PC-3 (cell line): ENCODE measurements around the gene YAF2. TPM values are rescaled to one million over a fixed set of nuclear protein-coding genes. Genes with fewer than 3 reads are reported as not detected.

Experiments
- ATAC-seq: fragments of 200-7000 bp; cut with Tn5 transposase; 2 replicates; pipeline ENCODE4 v1.9.1; 2020; ENCODE audit warnings: mild to moderate bottlenecking, moderate library complexity
- BruUV-seq: library from RNA; stranded (reverse); fragments of 400-500 nt; replicated peaks from 2 replicates; lab custom pipeline; 2021; lab: Mats Ljungman, UMichigan
- CTCF ChIA-PET: fragments of 300-600 bp; sonication (Branson Sonifier 250); formaldehyde crosslinking; loops from one replicate; lab custom pipeline; 2022; ENCODE audit warnings: antibody characterized with exemption; lab: Charles Lee
- POLR2A ChIA-PET: fragments of 300-600 bp; sonication (Branson Sonifier 250); formaldehyde crosslinking; loops from one replicate; lab custom pipeline; 2022; ENCODE audit warnings: antibody characterized with exemption; ENCODE audit not compliant: unreplicated experiment; lab: Charles Lee
- DNase-seq: peaks from one replicate; pipeline ENCODE4 v3.0.0-alpha.2; 2015
- H2AFZ ChIP-seq: fragments of 300-600 bp; sonication (generic); 2 replicates; pipeline ENCODE4 v1.6.0; 2016; ENCODE audit warnings: antibody characterized with exemption, low read length
- H3F3A ChIP-seq: fragments of 300-600 bp; sonication (generic); one replicate; pipeline ENCODE4 v1.6.0; 2017; ENCODE audit warnings: antibody characterized with exemption, low read length, control low read depth, mild to moderate bottlenecking; ENCODE audit not compliant: unreplicated experiment
- H3K27ac ChIP-seq: fragments of 300-600 bp; sonication (generic); 2 replicates; pipeline ENCODE4 v1.5.1; 2016; ENCODE audit warnings: mild to moderate bottlenecking, low read length
- H3K27me3 ChIP-seq: fragments of 300-600 bp; sonication (generic); 2 replicates; pipeline ENCODE4 v1.6.1; 2016; ENCODE audit warnings: low read length, mixed read lengths
- H3K36me3 ChIP-seq: fragments of 300-600 bp; sonication (generic); 2 replicates; pipeline ENCODE4 v1.6.1; 2016; ENCODE audit warnings: low read depth, mixed run types, low read length, mixed read lengths
- H3K4me1 ChIP-seq: fragments of 300-600 bp; sonication (generic); 2 replicates; pipeline ENCODE4 v1.5.1; 2016; ENCODE audit warnings: low read length; ENCODE audit not compliant: insufficient read depth
- H3K4me2 ChIP-seq: fragments of 300-600 bp; sonication (generic); 2 replicates; pipeline ENCODE4 v1.6.0; 2016; ENCODE audit warnings: low read length
- H3K4me3 ChIP-seq: fragments of 300-600 bp; sonication (generic); 2 replicates; pipeline ENCODE4 v1.5.1; 2016; ENCODE audit warnings: mild to moderate bottlenecking, low read length, mixed read lengths
- H3K79me2 ChIP-seq: fragments of 300-600 bp; sonication (generic); 2 replicates; pipeline ENCODE4 v1.6.1; 2017; ENCODE audit warnings: low read length, mixed read lengths
- H3K9ac ChIP-seq: fragments of 300-600 bp; sonication (generic); 2 replicates; pipeline ENCODE4 v1.6.0; 2016; ENCODE audit warnings: mild to moderate bottlenecking, low read length
- H3K9me2 ChIP-seq: fragments of 300-600 bp; sonication (generic); replicated peaks from 2 replicates; pipeline ENCODE4 v1.6.1; 2016; ENCODE audit warnings: mixed run types, low read length, mixed read lengths
- H3K9me3 ChIP-seq: fragments of 300-600 bp; sonication (generic); 2 replicates; pipeline ENCODE4 v1.6.1; 2016; ENCODE audit warnings: low read length, mixed read lengths
- H4K20me1 ChIP-seq: fragments of 300-600 bp; sonication (generic); 2 replicates; pipeline ENCODE4 v1.6.1; 2016; ENCODE audit warnings: low read length, mixed read lengths
- EZH2 ChIP-seq: fragments of 300-600 bp; sonication (generic); IDR thresholded peaks from one replicate; pipeline ENCODE4 v1.6.1; 2017; ENCODE audit warnings: antibody characterized with exemption, mild to moderate bottlenecking, low read length; ENCODE audit not compliant: unreplicated experiment
- EZH2phosphoT487 ChIP-seq: fragments of 300-600 bp; sonication (generic); IDR thresholded peaks from 2 replicates; pipeline ENCODE4 v1.6.1; 2018; ENCODE audit warnings: mild to moderate bottlenecking, antibody characterized with exemption, low read length, borderline replicate concordance
- intact Hi-C: fragments of 100-400 bp; cut with micrococcal nuclease; formaldehyde crosslinking; loops from 2 replicates; pipeline ENCODE4 v1.9.0; 2023
- total RNA-seq: library from RNA; depleted of rRNA; stranded (reverse); fragments of >200 nt; gene quantifications from 2 replicates; pipeline ENCODE4 v1.2.3, GENCODE V29; 2014
- TF ChIP-seq, protein P1 (sequence below): fragments of 300-600 bp; sonication (generic); conservative IDR thresholded peaks from 2 replicates; pipeline ENCODE4 v1.5.1; 2017; ENCODE audit warnings: antibody characterized with exemption, low read depth, mild to moderate bottlenecking, low read length

The YAF2 gene
- total RNA-seq, 1 experiment from 2014 or later, result 6.8 TPM

DNA sequence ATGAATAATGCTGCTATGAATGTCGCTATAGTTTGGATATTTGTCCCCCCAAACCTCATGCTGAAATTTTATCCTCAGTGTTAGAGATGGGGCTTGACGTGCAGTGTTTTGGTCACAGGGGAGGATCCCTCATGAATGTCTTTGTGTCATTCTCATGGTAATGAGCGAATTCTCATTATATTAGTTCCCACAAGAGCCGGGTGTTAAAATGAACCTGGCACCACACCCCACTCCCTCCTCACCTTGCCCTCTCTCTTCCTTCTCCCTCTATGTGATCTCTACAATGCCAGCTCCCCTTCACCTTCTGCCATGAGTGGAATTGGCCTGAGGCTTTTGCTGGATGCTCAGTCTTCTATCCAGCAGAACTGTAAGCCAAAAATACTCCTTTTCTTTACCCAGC, 37.5 kb upstream of the YAF2 start:
- Histone ChIP-seq H3K27me3 (0 out of 2 replicates have a peak, but pooled peaks cover 2% of the 10 kb centered on the region), H3K4me1 (no peaks in the 10 kb centered on the region), H3K9me3 (no peaks in the 10 kb centered on the region), H3F3A (no peaks in the 10 kb centered on the region), H2AFZ (no peak overlapping the region), H3K4me2 (no peak overlapping the region), H3K9ac (no peak overlapping the region), H4K20me1 (no peaks in the 10 kb centered on the region), H3K36me3 (no peaks in the 10 kb centered on the region), H3K79me2 (no peaks in the 10 kb centered on the region), H3K27ac (no peak overlapping the region), H3K4me3 (no peak overlapping the region), H3K9me2 (no peaks in the 10 kb centered on the region)
- ATAC-seq, result no peak
- ChIA-PET CTCF (no interaction called here), POLR2A (no interaction called here)
- no peak for DNase-seq
- TF ChIP-seq, protein P1, sequence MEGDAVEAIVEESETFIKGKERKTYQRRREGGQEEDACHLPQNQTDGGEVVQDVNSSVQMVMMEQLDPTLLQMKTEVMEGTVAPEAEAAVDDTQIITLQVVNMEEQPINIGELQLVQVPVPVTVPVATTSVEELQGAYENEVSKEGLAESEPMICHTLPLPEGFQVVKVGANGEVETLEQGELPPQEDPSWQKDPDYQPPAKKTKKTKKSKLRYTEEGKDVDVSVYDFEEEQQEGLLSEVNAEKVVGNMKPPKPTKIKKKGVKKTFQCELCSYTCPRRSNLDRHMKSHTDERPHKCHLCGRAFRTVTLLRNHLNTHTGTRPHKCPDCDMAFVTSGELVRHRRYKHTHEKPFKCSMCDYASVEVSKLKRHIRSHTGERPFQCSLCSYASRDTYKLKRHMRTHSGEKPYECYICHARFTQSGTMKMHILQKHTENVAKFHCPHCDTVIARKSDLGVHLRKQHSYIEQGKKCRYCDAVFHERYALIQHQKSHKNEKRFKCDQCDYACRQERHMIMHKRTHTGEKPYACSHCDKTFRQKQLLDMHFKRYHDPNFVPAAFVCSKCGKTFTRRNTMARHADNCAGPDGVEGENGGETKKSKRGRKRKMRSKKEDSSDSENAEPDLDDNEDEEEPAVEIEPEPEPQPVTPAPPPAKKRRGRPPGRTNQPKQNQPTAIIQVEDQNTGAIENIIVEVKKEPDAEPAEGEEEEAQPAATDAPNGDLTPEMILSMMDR, result no peak
- TF ChIP-seq EZH2 (no peak), EZH2phosphoT487 (no peak)
- no TSS peak for BruUV-seq
- intact Hi-C loops, result no loop called here

DNA sequence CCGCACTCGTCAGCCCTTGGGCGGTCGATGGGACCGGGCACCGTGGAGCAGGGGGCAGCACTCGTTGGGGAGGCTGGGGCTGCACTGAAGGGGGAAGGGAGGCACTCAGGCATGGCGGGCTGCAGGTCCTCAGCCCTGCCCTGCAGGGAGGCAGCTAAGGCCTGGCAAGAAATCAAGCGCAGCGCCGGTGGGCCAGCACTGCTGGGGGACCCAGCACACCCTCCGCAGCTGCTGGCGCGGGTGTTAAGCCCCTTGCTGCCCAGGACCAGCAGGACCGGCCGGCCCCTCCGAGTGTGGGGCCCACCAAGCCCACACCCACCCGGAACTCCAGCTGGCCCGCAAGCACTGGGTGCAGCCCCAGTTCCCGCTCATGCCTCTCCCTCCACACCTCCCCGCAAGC, 35.7 kb upstream of the YAF2 start:
- Histone ChIP-seq H2AFZ (no peak overlapping the region), H3K36me3 (no peaks in the 10 kb centered on the region), H3K4me2 (no peak overlapping the region), H3K4me3 (no peak overlapping the region), H3K27me3 (0 out of 2 replicates have a peak, but pooled peaks cover 2% of the 10 kb centered on the region), H3K27ac (no peak overlapping the region), H3K79me2 (no peaks in the 10 kb centered on the region), H4K20me1 (no peaks in the 10 kb centered on the region), H3K9me3 (no peaks in the 10 kb centered on the region), H3K9ac (no peak overlapping the region), H3K9me2 (no peaks in the 10 kb centered on the region), H3F3A (no peaks in the 10 kb centered on the region), H3K4me1 (no peaks in the 10 kb centered on the region)
- TF ChIP-seq EZH2phosphoT487, result no peak
- TF ChIP-seq, protein P1, result no peak
- TF ChIP-seq EZH2, result no peak
- DNase-seq (no peak), ATAC-seq (no peak)
- intact Hi-C loops, result no loop called here
- ChIA-PET POLR2A (no interaction called here), CTCF (no interaction called here)
- BruUV-seq, result no TSS peak

DNA sequence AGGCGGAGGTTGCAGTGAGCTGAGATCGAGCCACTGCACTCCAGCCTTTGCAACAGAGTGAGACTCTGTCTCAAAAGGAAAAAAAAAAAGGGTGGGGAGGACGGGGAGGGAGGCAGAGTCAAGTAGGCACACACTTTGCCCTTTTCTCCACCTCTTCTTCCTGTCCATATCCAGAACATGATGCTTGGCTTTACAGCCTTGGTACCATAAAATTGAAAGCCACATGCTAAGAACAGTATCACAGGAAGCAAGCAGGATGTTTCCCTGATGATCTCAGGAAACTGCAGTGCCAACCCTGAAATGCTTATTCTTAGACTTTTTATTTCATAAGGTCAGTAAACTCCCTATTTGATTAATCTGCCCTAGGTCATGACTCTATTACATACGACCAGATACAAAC, 32.5 kb upstream of the YAF2 start:
- TF ChIP-seq, protein P1, result no peak
- no peak for TF ChIP-seq EZH2
- TF ChIP-seq EZH2phosphoT487, result no peak
- no peaks in the 10 kb centered on the region for H3K27me3 ChIP-seq
- no peaks in the 10 kb centered on the region for H3F3A ChIP-seq
- H3K9me2 ChIP-seq, result no peaks in the 10 kb centered on the region
- ChIA-PET CTCF (no interaction called here), POLR2A (no interaction called here)
- DNase-seq, result no peak
- no peaks in the 10 kb centered on the region for H3K4me1 ChIP-seq
- no peak overlapping the region for H3K4me2 ChIP-seq
- H4K20me1 ChIP-seq, result no peaks in the 10 kb centered on the region
- H3K27ac ChIP-seq, result no peak overlapping the region
- no peak overlapping the region for H3K4me3 ChIP-seq
- no peaks in the 10 kb centered on the region for H3K9me3 ChIP-seq
- BruUV-seq, result no TSS peak
- H3K79me2 ChIP-seq, result no peaks in the 10 kb centered on the region
- intact Hi-C loops, result no loop called here
- no peak overlapping the region for H3K9ac ChIP-seq
- no peak for ATAC-seq
- no peaks in the 10 kb centered on the region for H3K36me3 ChIP-seq
- no peak overlapping the region for H2AFZ ChIP-seq
